Loucy (cell line): ENCODE results near the gene C20orf173.

ENCODE experiments used
- CTCF ChIP-seq: fragments of 200-600 bp; sonication (generic); conservative IDR thresholded peaks from 2 replicates; pipeline ENCODE4 v1.5.1; 2014; ENCODE audit warnings: mild to moderate bottlenecking, antibody characterized with exemption, low read length
- EZH2phosphoT487 ChIP-seq: fragments of 200-600 bp; IDR thresholded peaks from 2 replicates; pipeline ENCODE4 v1.6.1; 2018; ENCODE audit warnings: antibody characterized with exemption, mild to moderate bottlenecking, moderate library complexity, borderline replicate concordance

GRCh38 chr20:35560541-35560940 is 31.1 kb upstream of the C20orf173 start:
- no peak for TF ChIP-seq CTCF
- TF ChIP-seq EZH2phosphoT487, result no peak
